NCI-H748 treated with DMSO at 0.1 percent for 48 hours (cell line): Measurements from ENCODE around the gene GALNT6.
"Not testable (repeated sequence)": the region's sequence is repeated elsewhere in the genome, so short reads cannot be mapped to it uniquely, and the experiment has no call there.

Experiments used
- DNase-seq: peaks from one replicate; lab custom pipeline; 2025; lab: John Stamatoyannopoulos, UW

The GALNT6 gene

DNA sequence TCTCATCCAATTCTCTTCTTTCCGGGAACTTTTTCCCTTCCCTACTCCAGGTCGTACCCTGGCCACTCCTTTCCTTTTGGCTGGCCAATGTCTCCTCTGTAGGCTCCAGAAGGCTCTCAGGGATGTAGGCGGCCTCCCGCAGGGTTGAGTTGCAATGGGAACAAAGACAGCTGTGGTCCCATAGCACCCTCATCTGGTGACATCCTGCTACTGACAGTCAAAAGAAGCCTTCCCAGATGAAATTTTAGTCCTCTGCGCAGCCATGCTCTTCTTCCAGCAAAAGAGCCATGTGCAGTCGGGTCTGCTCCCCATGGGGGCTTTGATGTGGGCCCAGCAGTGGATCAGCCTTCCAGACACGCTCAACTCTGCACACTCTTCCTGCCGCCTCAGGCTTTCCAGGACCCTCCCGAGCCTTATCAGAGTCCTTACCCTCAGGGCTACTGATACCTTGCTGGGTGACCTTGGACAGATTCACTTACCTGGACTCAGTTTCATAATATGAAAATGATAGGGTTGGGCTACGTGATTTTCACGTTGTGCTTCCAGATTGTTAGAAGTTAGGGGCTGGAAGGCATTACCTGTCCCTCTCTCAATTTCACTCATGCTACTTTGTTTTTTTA lies 39.2 kb downstream of the GALNT6 start:
- peak; percentile 67 for DNase-seq

DNA sequence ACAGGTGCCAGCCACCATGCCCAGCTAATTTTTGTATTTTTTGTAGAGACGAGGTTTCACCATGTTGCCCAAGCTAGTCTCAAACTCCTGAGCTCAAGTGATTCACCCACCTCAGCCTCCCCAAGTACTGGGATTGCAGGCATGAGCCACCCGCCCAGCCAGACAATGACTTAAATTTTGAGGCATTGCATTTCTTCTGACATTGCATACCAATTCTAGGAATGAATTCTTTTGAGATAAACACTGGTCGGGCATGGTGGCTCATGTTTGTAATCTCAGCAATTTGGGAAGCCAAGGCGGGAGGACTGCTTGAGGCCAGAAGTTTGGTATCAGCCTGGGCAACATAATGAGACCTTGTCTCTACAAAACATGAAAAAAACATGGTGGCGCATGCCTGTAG lies 42.2 kb downstream of the GALNT6 start:
- no peak for DNase-seq

DNA sequence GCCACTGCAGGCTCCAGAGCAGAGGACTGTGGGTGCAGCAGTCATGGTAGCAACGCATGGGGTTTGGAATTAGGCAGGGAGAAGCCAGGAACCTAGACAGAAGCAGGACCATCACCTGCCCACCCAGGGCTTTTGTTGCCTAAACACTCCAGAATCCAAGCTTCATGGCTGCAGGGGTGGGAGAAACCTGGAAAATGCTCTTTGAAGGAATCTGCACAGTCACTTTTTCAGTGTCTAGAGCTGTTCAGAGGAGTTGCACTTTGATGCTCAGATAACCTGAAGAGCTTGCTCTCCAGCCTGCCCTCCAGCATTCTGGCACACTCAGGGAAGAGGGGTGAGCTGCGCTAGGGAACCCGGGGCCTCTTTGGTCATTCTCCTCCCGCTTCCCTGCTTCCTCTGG lies 43.1 kb downstream of the GALNT6 start:
- no peak for DNase-seq

DNA sequence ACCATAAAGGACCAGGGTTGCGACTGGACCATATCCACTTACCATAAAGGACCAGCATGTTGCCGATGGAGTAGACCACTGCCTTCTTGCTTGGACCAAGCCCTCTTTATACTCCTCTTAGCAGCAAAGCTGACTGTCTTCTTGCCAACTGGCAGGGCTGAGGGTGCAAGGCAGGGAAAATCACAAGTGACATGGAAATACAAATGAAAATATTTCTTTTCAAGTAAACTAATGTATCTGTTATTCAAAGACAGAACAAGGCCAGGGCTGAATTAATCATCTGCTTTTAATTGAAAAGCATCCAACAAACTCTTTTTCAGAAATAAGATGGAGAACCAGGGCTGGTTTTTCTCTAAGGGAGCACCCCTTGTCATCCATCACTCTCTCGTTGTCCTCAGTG lies 44.6 kb downstream of the GALNT6 start, which contains the start of gene CELA1:
CELA1 (minus strand) TSS at position 99 of the 400 bp plus-strand sequence; CDS start at position 58, 41 bp downstream.
- DNase-seq, result no peak

DNA sequence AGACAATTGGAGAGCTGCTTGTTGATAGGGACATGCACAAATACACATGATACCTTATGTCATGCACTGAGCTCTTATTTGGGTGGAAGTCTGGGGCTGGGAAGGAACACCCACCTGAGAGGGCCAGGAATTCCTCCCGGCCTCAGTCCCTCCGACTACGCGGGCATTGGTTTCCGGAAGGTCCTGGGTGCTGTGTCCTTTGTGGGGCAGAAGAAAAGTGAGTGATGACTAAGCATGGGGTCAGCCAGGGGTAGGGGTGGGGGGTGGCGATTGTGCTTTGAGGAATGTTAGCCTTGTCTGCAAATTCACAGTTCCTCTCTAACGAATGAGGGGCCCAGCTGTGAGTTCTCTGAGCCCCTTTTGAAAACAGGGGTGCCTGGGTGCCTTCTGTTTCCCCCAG lies 45.5 kb downstream of the GALNT6 start:
- no peak for DNase-seq

DNA sequence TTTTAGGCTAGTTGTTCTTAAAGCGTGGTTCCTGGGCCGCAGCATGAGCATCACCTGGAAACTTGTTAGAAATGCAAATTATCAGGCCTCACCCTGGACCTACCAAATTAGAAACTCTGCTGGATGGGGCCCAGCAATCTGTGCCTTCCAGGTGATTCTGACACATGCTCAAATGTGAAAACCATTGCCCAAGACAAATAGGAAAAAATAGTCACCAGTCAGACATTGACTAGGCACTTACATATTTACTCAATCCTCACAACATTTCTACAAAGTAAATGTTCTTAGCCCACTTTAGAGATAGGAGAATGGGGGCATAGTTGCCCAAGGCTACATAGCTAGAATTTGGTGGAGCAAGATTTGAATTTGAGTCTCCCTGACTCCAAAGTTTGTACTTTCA lies 48.0 kb downstream of the GALNT6 start:
- no peak for DNase-seq

DNA sequence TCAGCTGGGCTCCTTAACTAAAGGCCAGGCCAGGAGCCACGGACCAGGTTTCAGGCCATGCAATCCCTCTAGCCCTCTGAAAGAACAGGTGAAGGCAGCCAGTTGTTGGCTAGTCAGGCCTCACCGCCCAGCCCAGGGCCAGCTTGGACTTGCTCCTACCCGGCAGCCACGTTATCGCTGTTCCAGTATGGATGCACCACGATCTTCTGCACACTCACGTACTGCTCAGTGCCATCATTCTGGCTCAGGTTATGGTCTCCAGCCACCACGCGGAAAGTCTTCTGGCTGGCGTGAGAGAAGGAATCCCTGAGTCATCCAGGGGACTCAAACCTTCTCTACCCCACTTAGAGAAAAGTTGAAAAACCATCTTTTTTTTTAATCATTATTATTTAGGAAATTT lies 48.8 kb downstream of the GALNT6 start:
- DNase-seq, result no peak

DNA sequence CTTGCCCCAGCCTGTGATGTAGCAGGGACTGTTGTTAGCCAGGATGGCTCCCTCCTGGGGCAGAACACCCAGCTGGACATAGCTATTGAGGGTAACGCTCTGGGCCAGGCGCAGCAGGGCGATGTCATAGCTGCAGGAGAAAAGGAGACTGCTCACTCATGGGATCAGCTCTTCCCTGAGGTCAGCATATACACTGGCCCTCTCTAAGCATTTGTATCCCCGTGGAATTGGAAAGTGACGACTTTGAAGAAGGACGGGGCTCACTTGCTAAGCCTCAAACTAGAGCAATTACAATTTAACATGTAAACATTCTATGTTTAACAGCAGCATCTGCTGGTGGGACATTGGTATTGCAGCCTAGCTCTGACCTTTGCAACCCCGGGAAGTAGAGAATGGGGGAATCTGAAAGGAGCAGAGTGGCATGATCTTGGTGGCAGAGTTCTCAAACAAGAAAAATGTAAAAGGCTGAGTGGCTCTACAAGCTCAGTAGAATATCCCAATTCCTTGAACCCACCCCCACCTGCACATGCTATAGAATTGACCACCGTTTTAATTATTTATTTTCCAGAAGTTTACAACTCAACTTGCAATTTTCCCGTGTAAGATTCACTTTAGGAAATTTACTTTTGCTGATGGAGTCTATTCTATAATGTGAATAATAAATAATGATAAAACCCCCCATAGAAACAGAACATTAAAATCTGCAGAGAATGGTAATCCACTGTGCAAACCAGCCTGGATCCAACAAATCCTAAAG lies 49.8 kb downstream of the GALNT6 start:
- DNase-seq, result peak; percentile 62

DNA sequence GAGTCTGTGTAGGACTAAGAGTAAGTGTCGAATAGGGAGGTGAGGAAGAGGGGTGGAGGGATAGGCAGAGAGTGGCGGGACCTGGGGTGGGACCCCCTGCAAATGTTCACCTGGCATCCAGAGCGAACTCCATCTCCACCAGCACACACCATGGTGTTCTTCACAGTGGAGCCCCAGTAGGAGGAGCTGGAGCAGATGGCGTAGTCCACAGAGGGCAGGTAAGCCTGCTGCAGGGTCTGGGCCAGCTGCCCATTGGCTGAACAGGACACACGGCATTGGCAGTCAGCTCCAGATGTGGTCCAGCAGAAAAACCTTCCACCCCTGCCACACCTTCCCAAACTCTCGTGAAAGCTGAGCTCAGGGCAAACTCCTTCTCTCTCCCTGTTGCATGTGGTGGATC lies 51.5 kb downstream of the GALNT6 start:
- no peak for DNase-seq

DNA sequence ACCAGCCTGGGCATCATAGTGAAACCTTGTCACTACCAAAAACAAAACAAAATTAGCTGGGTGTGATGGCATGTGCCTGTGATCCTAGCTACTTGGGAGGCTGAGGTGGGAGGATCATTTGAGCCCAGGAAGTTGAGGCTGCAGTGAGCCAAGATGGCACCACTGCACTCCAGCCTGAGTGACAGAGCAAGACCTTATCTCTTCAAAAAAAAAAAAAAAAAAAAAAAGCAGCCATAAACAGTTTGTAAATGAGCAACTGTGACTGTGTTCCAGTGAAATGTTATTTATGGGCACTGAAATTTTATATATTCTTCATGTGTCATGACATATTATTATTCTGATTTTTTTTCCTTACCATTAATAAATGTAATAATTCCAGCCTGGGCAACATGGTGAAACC lies 53.9 kb downstream of the GALNT6 start:
- not testable (repeated sequence) for DNase-seq

DNA sequence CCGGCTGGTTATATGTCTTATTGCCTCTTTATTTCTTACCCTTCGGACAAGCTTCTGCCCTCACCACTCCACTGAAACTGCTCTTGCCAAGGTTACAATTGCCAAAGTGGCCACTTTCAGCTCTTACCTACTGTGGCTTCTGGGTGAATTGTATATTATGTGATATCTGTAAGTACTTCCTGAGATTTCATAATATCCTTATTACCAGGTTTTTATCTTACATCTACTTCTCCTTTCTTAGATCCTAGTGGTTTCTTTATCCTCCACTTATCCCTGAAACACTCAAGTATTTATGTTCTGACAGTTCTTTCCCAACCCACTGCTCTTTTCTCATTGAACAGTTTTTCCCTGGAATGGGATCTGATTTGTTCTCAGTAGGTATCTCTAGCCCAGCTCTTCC lies 55.3 kb downstream of the GALNT6 start:
- DNase-seq, result no peak

DNA sequence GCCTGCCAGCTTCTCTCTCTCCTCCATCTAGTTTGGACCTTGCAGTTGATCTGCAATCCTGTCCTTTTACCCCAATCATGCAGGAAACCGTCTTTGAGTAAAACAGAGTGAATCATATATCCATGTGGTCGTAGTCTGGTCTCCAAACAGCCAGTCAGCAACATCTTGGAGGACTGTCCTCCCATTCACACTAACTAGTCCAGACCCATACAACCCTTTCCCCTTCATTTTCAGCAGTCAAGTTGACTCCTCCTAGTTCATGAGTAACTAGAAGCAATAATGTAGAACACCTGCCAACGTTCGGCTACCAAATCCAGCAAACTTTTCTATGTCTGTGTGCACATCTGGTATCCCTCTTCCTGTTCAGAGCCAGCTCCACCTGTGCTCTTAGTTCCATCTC lies 56.4 kb downstream of the GALNT6 start:
- DNase-seq, result no peak

DNA sequence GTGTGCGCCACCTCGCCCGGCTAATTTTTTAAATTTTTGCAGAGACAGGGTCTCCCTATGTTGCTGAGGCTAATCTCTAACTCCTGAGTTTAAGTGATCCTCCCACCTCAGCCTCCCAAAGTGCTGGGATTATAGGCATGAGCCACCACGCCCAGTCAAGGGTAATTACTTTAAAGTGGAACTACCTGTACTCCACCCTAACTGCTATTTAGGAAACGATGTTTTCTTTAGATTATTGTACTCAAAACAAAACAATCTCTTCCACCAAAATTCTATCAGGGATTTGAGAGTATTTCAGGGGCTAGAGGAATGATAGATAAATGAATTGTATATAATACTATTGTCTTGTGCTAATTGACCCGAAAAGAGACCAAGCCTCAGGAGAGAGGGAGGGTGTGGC lies 57.7 kb downstream of the GALNT6 start:
- no peak for DNase-seq

DNA sequence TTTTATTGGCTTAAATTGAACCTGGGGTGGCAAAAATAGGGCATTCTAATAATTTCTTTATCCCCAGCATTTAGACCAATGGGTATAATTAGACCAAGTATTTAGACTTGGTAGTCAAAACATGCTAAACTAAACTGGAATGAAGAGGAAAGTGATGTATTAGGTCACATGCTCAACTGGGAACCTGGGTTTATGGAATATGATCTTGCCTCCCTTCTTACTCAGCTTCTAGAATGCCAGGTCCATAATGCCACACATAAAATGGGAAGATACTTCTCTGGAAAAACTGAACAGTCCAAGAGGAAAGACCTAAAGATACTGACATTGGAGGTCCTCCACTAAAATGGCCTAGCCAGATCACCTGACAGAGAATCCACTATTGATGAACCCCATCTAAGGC lies 61.0 kb downstream of the GALNT6 start:
- no peak for DNase-seq

DNA sequence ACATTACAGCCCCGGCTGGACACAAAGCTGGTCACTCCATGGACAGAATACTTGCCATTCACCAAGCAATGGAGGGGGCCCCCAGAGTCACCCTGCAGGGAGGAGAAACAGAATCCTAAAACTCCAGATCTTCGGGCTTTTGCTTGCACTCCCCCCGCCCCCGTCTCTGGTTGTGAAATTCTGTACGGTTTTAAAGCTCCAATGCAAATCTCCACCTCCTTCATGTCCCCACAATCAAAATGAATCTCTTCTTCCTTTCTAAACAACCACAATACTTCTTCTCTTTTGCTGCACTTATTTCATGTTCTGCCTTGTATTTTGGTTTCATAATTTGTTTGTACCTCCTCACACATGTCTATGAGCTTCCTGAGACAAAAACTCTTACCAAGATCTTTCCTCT lies 61.5 kb downstream of the GALNT6 start:
- DNase-seq, result no peak

DNA sequence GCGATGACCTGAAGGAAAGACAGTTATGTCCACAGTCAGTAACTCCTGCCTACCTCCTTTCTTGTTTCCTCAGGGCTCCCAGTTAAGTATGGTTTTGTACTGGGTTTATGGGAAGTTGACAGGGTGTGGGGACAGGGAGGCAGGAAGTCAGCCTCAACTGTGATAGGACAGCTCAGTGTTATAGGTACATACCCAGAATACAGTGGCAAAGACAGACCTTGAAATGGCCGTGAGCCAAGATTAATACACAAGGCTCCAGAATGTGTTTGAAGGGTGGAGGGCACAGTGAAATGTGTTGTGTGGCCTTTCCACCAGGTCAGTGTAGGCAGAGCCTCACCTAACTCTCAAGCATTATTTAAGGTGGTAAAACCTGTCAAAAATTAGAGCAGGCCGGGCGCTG lies 62.6 kb downstream of the GALNT6 start:
- DNase-seq, result no peak

DNA sequence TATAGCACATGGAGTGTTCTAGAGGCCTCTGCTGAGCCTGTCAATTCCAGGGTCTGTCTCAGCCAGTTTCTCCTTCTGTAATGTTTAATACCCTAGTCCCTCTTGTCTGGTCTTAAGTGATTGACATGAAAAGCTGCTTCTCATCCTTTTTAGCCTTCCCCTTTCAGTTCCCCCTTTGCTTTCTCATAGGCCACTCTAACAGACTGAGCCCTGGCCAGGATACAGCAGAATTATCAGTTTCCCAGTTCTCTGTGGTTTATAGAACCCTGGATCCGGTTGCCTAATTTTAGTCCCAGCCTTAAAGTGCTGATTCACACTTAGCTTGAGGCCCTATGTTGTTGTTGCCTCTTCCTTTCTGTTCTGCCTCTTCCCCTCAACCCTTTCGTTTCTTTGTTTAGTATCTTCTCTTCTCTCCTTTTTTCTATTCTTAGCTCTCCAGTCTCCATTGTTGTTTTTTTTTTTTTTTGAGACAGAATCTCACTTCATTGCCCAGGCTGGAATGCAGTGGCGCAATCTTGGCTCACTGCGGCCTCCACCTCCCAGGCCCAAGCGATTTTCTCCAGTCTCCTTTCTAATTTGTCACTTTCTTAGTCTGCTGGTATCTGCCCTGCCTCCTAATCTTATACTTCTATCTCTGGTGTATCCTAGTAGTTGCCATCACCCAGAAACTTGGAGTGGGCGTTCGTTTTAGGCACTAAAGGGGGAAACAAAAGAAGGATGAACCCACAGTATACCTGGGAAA lies 64.3 kb downstream of the GALNT6 start:
- no peak for DNase-seq

DNA sequence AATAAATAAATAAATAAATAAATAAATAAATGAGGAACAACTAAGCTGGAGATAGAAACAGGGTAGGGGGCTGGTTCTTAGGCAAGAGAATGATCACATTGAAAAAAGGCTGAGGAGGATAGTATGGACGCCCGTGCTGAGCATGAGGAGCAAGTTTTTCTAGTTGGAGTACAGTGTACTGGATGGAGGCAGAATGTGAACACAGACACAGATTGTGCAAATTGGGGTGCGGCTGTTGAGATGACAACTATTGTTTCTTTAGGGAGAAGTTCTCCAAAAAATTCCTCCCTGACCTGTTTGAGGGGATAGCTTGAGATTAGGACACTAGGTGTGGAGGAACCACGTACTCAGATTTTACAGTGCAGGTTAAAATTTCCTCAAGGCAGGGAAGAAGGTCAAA lies 66.3 kb downstream of the GALNT6 start:
- no peak for DNase-seq

DNA sequence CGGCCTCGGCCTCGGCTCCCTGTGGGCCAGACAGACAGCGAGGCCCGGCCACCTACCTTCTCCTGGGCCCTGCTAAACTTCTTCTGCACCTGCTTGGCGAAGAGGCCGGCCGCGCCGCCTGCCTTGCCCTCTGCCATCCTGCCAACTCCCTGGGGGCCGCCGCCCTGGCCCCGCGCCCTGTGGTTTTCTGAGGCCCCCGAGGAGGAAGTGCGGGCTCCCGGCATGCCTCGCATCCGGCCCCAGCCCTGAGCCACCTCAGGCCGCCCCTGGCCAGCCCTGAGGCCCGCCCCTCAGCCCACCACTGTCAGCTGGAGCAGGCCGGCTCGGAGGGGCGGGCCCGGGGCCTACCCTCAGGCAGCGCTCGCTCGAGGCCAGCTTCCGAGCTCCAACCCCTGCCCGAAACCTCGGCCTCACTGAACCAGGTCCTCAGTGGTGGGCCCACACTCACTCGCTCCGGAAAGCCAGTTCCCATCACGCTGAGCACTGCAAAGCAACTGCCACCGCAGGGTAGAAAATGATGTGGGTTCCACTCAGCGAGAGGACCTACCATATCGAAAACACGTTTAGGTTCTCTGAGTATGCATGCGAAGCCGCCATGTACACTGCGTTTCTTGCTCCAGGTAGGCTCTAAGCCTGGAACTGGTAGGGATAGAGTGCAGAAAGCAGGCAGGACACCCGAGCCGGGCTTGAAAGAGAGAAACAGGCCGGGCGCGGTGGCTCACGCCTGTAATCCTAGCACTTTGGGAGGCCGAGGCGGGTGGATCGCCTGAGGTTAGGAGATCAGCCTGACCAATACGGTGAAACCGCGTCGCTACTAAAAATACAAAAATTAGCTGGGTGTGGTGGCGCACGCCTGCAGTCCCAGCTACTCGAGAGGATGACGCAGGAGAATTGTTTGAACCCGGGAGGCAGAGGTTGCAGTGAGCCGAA lies 67.0 kb downstream of the GALNT6 start, which contains the start of gene BIN2:
BIN2 (minus strand) TSS at position 209 of the 930 bp plus-strand sequence; CDS start at position 137, 72 bp downstream.
- DNase-seq, result no peak

DNA sequence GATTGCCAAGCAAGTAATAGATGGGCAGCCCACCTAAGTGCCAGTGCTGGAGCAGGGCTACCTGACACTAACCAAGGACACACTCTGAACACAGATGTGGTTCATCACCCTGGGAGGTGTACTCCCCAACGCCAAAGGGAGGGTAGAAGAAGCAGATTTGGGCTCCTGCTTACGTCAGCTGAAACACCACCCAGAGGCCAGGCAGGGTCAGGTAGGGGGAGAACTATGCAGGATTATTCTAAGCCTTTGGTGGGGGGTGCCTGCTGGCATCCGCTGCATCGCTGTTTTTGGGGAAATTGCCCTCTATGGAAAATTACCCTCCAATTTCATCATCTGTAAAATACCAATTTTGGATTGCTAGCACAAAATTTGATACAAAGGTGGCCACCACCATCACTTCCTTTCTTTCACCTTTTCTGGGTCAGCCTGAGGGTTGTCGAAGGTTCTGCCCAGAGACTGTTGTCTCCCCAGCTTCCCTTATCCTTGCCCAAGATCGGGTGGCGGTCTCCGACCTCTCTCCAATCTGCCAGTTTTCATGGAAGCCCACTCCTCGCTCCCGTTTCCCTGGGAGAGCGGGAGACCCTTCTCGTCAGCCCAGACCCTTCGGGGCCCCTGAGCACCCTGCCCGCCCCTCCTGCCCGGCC lies 67.8 kb downstream of the GALNT6 start:
- DNase-seq, result no peak

DNA sequence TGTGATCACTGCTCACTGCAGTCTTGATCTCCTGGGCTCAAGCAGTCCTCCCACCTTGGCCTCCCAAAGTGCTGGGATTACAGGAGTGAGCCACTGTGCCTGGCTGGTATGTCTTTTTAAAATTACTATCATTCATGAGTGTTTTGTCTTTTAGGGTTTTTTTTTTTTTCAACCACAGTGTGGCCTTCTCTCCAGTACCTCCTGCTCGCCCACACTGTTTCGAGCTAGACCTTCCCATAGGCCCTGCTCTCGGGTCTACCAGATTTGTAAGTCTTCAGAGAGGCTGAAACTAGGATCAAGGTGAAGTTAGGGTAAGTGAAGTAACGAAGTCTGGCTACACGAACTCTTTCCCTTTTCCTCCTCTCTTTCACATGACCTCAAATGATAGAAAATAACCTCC lies 68.8 kb downstream of the GALNT6 start:
- DNase-seq, result no peak
